HG03558 (cell line): Measurements from ENCODE around the gene MGAT3.

ENCODE experiments used
- ATAC-seq: cut with Tn5 transposase; IDR thresholded peaks from one replicate; pipeline ENCODE4 v1.9.1; 2021; ENCODE audit warnings: moderate number of reproducible peaks; ENCODE audit not compliant: unreplicated experiment; ENCODE audit errors: extremely low read depth

MGAT3 gene

DNA sequence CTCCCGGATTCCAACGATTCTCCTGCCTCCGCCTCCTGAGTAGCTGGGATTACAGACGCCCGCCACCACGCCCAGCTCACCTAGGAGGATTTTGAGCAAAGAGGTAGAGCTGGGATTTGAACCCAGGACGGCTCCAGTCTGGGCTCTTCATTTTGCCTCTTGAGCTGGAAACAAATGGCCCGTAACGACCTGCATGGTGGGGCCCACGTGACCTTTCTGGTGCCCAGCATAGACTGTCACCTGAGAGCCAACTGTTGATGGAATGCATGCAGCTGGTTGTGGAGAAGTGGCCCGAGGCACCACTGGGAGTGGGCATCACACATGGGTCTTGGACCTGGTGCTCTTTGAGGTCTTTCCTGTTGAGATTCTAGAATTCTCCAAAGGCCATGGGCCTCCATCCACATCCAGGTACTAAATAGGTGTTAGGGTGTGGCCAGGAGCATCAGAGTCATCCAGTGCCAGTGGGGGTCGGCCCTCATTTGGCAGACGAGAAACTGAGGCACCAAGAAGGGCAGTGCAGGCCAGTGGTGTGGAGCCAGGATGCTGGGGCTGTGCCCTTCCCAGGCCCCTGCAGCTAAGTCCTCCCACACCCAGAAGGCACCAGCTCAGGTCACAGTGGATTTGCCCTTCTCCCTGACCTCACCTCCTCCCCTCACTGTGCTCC lies 67.4 kb downstream of the MGAT3 start:
- ATAC-seq, result no peak

DNA sequence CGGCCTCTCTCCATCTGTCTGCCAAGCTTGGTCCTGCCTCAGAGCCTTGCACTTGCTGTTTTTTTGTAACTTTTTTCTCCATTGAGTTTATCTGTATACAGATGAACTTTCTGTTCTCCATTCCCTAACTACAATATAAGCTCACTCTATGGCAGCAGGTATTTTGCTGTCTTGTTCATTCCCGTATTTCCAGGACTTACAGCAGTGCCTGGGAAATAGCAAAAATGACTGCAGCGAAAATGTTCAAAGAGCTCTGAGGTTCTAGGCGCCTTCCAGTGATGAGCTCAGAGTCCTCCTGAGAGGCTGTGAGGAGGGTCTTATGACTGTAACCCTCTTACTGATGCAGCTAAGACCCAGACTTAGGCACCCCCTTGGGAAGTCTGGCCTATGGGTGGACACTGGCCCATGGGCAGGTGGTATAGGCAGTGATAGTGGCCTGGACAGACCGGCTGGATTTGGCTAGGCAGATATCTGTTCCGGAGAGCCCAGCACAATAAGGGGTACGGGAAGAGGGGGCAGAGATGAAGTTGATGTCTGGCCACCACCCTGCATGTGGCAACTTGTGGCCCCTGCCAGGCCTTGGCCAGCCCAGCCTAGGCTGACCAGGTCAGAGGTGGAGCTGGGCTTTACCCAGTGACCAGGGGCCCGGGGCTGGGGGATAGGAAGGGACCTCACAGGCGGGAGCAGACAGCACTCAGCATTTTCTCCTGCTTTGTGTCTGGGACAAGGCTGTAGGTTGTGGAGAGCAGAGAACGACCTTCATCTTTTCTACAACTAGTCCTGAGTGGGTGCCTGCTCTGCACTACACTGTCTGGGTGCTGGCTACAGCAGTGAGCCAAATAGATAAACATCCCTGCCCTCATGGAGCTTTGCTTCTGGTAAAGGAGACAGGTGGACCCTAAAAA lies 68.2 kb downstream of the MGAT3 start:
- no peak for ATAC-seq

DNA sequence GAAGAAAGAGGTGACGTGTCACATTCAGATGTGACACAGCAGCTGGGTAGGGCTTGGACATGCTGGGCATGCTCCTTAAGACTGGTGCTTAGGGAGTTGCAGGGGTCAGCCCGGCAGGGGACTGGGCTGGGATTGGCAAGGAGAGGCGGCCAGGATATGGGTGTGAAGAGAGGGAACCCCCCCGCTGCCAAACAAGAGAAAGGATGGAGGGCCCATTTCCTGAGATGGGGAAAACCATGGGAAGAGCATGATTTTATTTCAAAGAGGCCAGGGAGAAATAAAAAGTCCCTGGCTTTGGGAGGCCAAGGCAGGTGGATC lies 68.8 kb downstream of the MGAT3 start:
- ATAC-seq, result no peak

DNA sequence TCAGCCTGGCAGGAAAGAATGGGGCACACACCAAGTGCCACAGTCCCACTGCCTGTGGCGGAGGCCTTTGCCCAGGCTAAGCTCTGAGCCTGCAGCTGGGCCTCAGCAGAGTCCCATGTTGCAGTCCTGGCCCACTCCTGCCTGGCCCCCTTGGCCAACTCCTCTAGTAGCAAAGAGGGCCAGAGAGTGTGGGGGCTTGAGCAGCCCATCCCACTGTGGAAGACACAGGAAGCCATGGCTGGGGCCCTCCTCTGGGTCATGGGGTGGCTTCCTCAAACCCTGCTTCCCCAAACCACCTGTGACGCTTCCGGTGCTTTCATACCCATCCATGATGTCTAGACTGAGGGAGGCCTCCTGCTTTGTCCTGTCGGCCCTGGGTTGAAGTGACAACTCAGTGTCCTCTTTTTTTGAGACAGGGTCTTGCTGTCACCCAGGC lies 69.9 kb downstream of the MGAT3 start:
- ATAC-seq, result no peak

DNA sequence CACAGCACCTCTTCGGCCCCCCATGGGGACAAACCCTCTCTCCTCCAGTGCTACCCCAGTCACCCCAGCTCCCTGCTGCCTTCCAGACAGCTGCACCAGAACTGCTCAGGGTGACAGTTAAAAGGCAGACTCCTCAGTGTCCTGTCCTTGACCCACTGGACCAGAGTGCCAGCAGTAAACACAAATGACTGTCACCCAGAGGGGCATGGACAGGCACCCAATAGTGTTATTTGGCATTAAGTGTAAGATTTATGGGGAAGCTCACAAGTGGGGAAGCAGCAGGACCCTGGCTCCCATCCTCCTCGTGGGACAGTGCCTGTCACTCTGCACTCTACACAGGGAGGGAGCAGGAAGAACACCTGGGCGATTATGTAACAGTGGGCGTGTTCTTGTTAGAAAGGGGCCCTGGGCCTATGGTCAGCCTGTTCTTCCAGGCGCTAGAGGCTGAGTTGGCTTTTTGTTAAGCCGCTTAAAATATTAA lies 70.7 kb downstream of the MGAT3 start:
- no peak for ATAC-seq

DNA sequence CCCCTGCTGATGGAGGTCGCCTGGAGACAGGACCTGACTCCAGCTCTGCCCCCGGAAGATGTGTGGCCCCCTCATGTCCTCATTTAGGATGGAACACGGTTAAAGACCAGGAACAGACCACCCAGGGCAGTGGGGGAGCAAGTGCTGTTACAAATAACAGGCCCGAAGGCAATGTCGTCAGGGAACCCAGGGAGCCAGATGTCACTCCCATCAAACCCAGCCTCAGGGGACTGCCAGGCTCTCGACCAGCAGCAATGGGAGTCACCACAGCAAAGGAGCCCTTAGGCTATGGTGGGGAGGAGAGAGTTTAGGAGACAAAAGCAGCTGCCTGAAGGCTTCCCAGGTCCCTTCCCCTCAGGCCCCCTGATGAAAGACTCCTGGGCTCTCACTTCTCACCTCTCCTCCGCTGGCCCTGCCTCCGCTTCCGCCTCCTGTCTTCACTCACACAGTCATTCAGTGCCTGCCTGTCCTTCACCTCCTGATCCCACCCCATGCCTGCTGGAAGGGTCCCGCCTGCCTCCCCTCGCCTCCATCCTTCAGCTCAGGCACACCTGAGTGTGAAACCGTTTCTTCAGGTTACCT lies 71.4 kb downstream of the MGAT3 start:
- ATAC-seq, result no peak

DNA sequence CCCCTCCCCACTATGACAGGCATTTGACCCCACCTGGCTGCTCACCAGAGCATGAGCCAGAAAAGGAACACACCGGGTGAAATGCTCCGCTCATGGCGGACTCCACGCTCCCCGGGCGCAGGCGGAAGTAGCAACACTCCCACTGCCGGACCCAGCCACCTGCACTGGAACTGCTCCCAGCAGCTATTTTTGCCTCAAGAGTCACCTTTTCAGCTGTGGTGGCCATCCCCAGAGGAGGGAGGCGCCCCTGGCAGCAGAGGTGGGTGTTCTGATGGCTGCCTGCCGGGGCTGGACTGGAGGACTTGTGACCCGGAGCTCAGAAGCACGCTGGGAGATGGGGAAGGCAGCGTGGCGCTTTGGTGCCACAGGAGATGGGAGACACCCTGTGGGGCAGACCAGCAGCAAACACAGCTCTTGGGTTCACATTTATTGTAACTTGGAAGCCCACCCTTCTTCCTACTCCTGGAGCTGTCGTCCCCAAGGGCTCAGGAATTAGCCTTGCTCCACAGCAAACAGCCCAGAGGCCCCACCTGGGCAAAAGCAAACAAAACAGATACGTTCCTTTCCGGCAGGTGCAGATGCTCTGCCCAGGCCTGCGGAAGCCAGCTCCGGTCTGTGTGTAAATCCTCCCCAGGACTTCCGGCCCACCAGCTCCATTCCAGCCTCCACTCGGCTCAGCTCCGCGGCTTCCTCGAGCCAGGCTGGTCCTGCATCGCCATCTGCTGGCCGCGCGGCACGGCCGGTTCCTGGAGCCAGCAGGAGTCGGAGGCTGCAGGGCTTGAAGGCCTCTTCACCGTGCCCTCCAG lies 72.1 kb downstream of the MGAT3 start:
- ATAC-seq, result no peak

DNA sequence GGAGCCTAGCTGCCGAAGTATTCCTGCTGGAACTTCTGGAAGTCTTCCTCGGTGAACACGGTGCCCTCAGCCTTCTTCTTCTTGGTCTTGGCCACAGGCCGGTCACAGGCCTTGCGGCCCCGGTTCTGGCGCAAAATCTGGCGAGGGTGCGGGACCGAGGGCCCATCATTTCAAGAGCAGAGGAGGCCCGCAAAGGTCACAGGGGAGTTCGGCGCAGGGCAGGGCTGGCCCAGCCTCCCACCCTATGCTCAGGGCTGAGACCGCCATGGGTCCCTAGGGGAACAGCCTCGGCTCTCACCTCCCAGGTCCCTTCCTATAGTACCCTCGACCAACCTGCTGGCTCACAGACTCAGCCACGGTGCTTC lies 72.7 kb downstream of the MGAT3 start:
- ATAC-seq, result no peak

DNA sequence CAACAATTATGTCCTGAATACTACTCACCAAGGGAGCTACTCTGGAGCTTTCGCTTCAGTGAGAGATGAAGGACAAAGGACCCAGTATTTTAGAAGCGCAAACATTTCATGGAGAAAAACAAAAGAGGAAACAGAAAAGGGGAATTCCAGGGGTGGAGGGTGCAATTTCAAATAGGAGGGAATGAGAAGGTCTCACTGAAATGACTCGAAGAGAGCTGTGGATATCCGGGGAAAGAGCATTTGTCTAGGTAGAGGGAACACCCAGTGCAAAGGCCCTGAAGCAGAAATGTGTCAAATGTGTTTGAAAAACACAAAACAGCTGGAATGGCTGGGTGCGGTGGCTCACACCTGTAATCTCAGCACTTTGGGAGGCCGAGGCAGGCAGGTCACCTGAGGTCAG lies 73.3 kb downstream of the MGAT3 start:
- no peak for ATAC-seq

DNA sequence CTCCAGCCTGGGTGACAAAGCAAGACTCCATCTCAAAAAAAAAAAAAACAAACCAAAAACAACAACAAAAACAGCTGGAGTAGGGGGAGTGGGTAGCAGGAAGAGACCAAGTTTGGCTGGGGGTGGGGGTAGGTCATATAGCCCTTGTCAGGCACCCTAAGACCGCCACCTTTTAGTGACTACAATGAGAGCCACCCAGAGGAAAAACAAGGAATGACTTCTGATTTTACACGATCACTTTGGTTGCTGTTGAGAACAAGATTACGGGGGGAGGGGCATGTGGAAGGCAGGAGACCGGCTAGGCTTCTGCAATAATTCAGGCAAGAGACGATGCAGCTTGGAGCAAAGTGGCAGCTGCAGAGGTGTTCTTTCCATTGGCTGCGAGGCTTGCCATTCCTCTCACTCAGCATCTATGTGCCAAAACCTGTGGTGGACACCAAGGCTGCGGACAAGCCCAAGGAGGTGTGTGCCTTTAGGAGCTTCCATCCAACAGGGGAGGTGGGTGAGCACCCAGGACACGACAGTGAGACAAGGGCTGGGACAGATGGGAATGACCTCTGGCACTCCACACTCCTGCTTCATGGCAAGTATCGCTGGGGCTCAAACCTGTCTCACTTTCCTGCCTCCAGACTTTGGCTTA lies 74.0 kb downstream of the MGAT3 start:
- ATAC-seq, result no peak

DNA sequence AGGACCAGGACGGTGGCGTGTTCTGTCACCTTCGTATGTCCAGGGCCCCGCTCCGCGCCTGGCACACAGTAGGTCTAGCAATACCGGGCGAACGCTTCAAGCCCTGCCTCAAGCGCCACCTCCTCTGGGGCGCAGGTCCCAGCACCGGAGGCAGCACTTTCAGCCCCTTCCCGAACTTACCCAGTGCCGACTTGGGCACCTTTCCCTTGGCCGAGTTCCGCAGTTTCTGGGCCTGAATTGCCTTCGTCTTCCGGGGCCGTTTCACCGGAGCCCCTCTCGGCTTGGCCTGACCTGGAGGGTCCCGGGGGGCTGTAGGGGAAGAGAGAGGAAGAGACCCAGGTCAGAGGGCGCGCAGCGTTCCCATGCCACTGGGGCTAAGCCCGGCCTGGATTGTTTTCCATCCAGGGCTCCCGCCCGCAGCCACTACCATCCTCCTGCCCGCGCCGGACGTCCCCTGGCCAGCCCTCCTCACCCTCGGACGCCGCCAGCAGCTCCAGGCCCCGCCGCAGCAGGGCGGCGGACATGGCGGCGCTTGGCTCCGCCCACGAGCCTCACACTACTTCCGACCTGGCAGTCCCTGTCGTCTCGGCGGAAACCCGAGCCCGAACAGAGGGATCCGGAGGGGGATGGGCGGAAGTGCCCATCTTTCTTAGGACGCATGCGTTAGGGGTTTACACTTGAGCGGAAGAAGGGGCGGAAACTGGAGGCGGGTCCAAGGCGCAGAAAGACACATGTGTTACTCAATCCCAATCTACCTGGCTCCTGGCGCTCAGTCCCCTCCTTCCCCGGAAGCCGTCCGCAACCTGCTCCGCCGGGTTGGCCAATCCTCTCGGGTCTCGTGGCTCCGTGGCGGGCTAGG lies 75.6 kb downstream of the MGAT3 start, which contains the start of gene RPS19BP1:
RPS19BP1 (minus strand) TSS at position 534 of the 859 bp plus-strand sequence; CDS start at position 524, 10 bp downstream.
- peak; percentile 45 for ATAC-seq

DNA sequence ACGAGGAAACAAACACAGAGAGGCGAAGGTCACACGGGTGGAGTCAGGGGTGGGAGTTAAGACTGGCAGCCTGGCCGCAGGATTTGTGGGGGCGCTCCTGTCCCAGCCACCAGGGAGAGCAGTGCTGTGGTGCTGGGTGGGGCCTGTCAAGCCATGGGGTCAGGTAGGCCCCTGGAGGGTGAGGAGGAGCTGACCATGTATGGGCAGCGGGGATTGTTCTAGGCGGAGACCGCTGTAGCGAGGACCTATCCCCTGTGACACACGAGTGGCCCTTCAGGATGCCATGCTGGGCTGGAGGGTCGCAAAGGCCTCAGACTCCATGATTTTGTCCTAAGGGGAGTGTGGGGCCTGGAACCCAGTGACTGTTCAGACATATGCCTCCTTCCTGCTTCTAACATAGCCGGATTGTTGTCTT lies 77.3 kb downstream of the MGAT3 start:
- no peak for ATAC-seq

DNA sequence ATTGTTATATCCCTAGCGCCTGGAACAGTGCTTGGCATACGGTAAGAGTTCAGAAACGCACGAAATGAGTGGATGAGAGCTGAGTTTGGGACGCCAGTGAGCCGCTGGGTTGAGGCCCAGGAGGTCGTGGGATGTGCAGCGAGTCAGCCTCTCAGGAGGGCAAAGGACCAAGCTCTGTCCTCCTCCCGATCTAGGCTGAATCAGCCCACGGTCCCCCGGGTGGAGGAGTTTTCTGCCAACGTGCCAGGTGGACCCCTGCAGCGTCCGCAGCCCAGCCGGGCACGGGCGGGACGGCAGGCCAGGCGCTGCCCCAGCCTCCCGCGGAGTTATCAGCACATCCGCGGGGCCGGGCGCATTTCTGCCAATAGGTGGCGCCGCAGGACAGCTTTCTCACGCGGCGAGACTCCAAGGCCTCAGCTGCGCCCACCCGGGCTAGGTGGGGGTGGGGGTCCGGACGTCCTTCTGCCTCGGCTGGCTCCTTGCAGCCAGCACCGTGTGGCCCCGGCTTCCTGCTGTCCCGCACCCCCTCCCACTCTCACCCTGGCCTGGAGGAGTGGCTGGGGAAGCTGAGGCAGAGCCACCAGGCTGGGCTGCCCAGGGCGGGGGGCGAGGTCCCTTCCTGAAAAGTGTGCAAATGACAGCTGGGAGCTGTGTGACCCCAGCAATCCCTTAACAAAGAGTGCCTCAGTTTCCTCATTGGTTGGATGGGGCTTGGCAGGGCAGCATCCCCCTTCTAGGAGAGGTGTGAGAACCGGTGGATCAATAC lies 78.0 kb downstream of the MGAT3 start:
- ATAC-seq, result no peak

DNA sequence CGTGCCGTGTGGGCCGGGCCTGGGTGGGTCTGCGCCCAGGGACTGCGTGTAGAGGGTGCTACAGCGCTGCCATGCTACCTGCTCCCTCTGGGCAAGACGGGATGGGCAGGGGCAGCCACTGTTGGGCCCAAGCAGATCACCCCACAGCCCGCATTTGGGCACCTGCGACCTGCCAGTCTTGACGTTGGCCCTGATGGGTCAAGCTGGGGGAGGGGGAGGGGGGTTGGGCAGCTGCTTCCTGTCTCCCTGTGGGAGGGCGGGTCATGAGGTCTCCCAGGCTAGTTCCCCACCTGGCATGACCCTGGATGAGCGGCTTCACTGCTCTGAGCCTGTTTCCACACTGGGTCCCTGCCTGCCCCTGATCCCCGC lies 78.5 kb downstream of the MGAT3 start:
- no peak for ATAC-seq

DNA sequence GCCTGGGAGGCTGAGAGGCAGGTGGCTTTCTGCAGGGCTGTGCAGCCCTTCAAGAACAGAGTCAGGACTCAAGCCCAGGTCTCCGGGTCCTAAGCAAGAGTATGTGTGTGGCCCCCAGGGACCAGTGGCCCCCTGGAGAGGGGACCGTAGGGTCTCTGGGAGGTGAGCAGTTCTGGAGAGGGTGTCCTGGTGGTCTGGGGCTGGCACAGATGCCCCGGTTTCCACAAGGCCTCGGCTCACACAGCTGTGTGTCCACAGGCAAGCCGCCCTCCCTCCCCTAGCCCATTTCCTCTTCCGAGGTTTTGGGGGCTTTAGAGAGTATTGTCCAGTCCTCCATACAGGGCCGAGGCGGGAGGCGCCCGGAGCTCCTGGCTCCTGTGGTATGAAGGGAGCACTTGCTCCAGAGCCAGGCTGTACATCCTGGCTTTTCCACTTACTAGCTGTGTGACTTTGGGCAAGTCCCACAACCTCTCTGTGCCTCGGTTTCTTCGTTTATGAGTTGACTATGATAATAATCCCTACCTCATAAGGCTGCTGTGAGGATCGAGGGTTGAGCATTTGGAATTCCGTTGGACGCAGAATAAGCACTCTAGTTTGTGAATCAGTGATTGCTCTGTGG lies 79.1 kb downstream of the MGAT3 start:
- ATAC-seq, result no peak

DNA sequence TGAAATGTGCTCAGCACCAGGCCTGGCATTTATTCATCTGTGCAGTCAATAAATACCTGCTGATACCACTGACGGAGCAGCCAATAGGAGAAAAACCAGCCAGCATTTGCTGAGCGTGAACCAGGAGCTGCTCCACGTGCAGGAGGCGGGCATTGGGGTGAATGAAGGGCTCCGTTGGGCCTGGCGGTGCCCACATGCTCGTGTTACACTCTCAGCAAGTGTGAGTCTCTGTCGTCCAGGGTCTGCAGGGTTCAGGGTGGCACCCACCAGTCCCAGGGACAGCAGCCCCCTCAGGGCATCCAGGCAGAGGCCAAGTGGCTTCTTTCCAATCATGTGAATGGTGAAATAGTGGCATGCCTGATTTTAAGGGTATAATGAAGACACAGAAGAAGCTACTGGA lies 79.9 kb downstream of the MGAT3 start:
- no peak for ATAC-seq

DNA sequence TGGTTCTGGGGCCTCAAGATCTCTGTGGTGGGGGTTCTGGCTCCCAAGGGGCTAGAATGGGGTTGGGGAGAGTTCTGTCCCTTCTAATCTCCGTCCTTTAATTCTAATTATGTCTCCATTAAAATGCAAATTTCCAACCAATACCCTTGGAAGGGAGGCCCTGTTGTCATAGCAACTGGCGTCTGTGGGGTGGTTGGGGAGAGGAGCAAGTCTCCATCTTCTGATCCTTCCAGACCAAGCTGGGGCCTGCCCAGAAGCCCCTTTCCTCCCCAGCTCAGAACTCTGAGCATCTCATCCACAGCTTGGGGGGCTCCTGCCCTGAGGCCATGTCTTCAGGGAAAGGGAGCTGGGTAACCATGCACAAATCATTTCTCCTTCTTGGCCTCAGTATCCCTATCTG lies 81.2 kb downstream of the MGAT3 start:
- ATAC-seq, result no peak
